K562 (cell line): ENCODE results near the gene DHCR7. TPM values are rescaled to one million over a fixed set of nuclear protein-coding genes. Genes with fewer than 3 reads are reported as not detected.

ENCODE experiments used
- AFF1 ChIP-seq, 2 experiments: fragments of 450-650 bp; IDR thresholded peaks; 2 replicates each; pipeline ENCODE4 v1.6.1; 2018; ENCODE audit warnings: mild to moderate bottlenecking in 2 of 2, low read depth in 1 of 2; ENCODE audit not compliant: partially characterized antibody in 2 of 2
- CBX1 ChIP-seq: sonication (generic); IDR thresholded peaks from 2 replicates; pipeline ENCODE4 v1.6.1; 2016; ENCODE audit warnings: antibody characterized with exemption, low read depth, mild to moderate bottlenecking
- CCAR2 ChIP-seq: fragments of 200-400 bp; formaldehyde crosslinking; IDR thresholded peaks from 2 replicates; pipeline ENCODE4 v1.6.1; 2017; ENCODE audit warnings: mild to moderate bottlenecking, low read depth, low read length
- TGIF2 ChIP-seq: sonication (generic); formaldehyde crosslinking; IDR thresholded peaks from 2 replicates; pipeline ENCODE4 v1.8.1; 2022; ENCODE audit warnings: mild to moderate bottlenecking, missing genetic modification reagents, moderate library complexity
- polyA plus RNA-seq, 8 experiments: library from polyadenylated mRNA; depleted of rRNA in 4 of 8; stranded (reverse) in 5 of 8; unstranded in 3 of 8; fragments of >200 nt; fragmentation: Nextera tagmentation in 2 of 8; fragmentation: Illumina TruSeq in 1 of 8; extraction: Ambion mirVana in 2 of 8; extraction: Trizol in 1 of 8; gene quantifications; 2 replicates each; pipeline versions ENCODE4 v1.2.1 to v1.2.3, GENCODE V29; 2011 to 2014; ENCODE audit warnings: inconsistent platforms in 1 of 8, missing spikeins in 1 of 8
- total RNA-seq, 7 experiments: library from RNA; depleted of rRNA in 6 of 7; stranded (reverse); fragments of >200 nt in 6 of 7; fragmentation: Illumina TruSeq in 2 of 7; extraction: Trizol in 2 of 7; gene quantifications; 2 replicates each; pipeline versions ENCODE4 v1.2.1 to v1.2.3, GENCODE V29; 2011 to 2021; ENCODE audit warnings: low replicate concordance in 1 of 7
- TF ChIP-seq, protein P1 (sequence below): fragments of 450-650 bp; conservative IDR thresholded peaks from 2 replicates; pipeline ENCODE4 v1.6.1; 2016; ENCODE audit warnings: missing genetic modification characterization, low read depth, mild to moderate bottlenecking, control low read depth, missing compliant biosample characterization

Gene DHCR7
- total and polyA plus RNA-seq, 9 of the 15 experiments (the other 6 are each of a cell fraction or from before 2014, with no cell fraction given): 8.4 to 192 (median 82.4) TPM

GRCh38 chr11:71477641-71478527, 29.7 kb upstream of the DHCR7 start (continued):
- TF ChIP-seq AFF1 (IDR thresholded peaks at IDR 0.05; ENCODE audit: low read depth in 1 of 2, partially characterized antibody in 2 of 2) (no peak), CCAR2 (no peak), TGIF2 (CRISPR knock-in tag) (no peak), CBX1 (no peak)
- TF ChIP-seq, protein P1, sequence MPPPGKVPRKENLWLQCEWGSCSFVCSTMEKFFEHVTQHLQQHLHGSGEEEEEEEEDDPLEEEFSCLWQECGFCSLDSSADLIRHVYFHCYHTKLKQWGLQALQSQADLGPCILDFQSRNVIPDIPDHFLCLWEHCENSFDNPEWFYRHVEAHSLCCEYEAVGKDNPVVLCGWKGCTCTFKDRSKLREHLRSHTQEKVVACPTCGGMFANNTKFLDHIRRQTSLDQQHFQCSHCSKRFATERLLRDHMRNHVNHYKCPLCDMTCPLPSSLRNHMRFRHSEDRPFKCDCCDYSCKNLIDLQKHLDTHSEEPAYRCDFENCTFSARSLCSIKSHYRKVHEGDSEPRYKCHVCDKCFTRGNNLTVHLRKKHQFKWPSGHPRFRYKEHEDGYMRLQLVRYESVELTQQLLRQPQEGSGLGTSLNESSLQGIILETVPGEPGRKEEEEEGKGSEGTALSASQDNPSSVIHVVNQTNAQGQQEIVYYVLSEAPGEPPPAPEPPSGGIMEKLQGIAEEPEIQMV (tag): no peak
